ENCODE results near the gene CPAMD8. TPM values are rescaled to one million over a fixed set of nuclear protein-coding genes. Genes with fewer than 3 reads are reported as not detected.

The CPAMD8 gene
- total RNA-seq, 2 experiments from 2014 or later, result 0.11 to 0.41 TPM

DNA sequence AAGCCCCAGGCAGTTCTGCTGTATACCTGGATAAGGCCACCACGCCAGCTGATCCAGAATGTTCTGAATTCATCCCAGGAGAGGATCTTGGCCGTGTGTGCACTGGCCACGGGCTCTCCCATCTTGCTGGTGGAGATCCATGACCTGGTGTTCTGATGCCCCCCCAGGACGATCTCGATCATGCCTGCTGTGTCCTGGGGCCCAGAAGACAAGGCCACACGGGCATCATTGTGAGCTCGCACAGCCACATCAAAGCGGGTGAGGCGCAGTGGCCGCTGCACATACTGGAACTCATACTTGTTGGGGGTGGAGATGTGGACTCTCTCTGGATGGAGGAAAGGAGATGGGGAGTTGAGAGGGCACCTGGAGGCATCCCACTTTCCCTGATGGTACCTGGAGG, 97.7 kb downstream of the CPAMD8 start:
- Mint-ChIP-seq H3K9me3 (ENCODE audit: low read depth) (peaks cover 13% of the 10 kb centered on the region), H3K4me3 (no peak overlapping the region), H3K4me1 (no peaks in the 10 kb centered on the region), H3K27me3 (peaks cover 13% of the 10 kb centered on the region), H3K36me3 (ENCODE audit: low read depth) (peaks cover 3% of the 10 kb centered on the region), H3K27ac (no peak overlapping the region)
- no peak for DNase-seq
- no peak for ATAC-seq
- ChIA-PET POLR2A (no interaction called here), CTCF (no interaction called here)
- intact Hi-C loops (cut with DNase I, micrococcal nuclease), result no loop called here

DNA sequence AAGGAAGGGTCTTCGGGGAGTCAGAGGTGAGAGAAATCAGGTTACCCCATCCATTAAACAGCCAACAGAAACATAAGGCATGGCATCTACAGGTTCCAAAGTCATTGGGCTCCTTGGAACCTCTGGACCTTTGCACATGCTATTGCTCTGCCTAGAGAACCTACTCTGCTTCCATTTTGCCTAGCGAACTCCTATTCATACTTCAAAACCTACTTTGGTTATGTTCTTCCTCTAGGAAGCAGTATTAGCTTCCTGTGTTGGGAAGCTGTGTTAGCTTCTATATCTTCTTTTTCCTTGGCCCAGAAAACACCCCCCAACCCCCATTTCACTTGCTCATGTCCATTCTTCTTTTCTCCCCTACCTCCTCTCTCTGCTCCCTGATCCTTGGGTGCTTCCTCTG, 98.3 kb downstream of the CPAMD8 start:
- POLR2A ChIA-PET, result no interaction called here

DNA sequence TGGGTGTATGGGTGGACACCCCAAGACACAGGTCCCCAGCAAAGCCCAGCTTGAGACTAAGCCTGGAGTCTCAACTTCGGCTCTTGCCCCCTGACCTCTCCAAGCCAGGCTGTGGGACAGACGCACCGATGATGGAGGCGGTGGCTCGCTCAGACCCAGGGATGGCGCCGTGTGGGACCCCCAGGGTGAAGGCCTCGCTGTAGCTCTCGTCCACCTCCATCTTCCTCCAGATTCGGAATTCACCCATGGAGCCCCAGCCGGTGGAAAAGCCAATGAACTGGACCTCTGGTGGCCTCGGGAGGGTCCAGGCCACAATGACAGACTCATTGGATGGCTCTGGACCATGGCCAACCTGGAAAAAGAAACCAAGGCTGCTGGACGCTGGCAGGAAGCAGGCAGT, 98.7 kb downstream of the CPAMD8 start:
- POLR2A ChIA-PET, result no interaction called here
- DNase-seq, result no peak

More for the DNA sequence above, 98.3 kb downstream of the CPAMD8 start:
- Mint-ChIP-seq H3K4me3 (no peak overlapping the region), H3K27me3 (peaks cover 13% of the 10 kb centered on the region), H3K27ac (no peak overlapping the region), H3K36me3 (ENCODE audit: low read depth) (peaks cover 3% of the 10 kb centered on the region), H3K4me1 (no peaks in the 10 kb centered on the region), H3K9me3 (ENCODE audit: low read depth) (peaks cover 7% of the 10 kb centered on the region)
- DNase-seq (no peak), ATAC-seq (no peak)
- intact Hi-C loops (cut with DNase I, micrococcal nuclease), result no loop called here
- CTCF ChIA-PET, result interaction anchor here (0.6 kb wide), 1 partner anchor 11 kb away, joined by 3 read pairs; no protein-coding TSS in a partner anchor

DNA sequence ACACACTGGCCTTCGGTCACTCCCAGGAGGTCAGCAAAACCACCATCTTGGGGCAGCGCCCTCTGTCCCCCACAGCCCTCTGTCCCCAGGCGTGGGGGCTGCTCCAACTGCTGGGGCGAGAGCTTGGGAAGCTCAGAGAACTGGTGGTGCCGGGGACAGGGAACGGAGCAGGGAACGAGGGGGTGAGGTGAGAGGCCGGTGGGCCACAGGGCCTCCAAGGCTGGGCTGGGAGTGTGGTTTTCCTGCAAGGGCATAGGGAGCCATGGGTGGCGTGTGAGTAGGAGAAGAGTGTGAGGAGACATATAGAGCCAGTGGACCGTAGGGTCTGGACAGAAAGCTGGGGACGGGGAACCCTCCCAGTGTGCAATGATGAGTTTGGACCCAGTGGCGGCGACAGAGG, 103.7 kb downstream of the CPAMD8 start:
- no peak overlapping the region for H3K27ac Mint-ChIP-seq
- ATAC-seq (no peak), DNase-seq (no peak)
- H3K27me3 Mint-ChIP-seq, result peaks cover 2% of the 10 kb centered on the region
- peaks cover 3% of the 10 kb centered on the region for H3K36me3 Mint-ChIP-seq (ENCODE audit: low read depth)
- ChIA-PET CTCF (no interaction called here), POLR2A (no interaction called here)
- intact Hi-C loops (cut with DNase I, micrococcal nuclease), result no loop called here
- no peak overlapping the region for H3K4me3 Mint-ChIP-seq
- H3K9me3 Mint-ChIP-seq (ENCODE audit: low read depth), result peaks cover 7% of the 10 kb centered on the region
- H3K4me1 Mint-ChIP-seq, result no peaks in the 10 kb centered on the region

More for the DNA sequence above, 98.7 kb downstream of the CPAMD8 start:
- intact Hi-C loops (cut with DNase I, micrococcal nuclease), result no loop called here
- ATAC-seq, result no peak
- peaks cover 13% of the 10 kb centered on the region for H3K27me3 Mint-ChIP-seq
- H3K9me3 Mint-ChIP-seq (ENCODE audit: low read depth), result peaks cover 6% of the 10 kb centered on the region
- H3K4me3 Mint-ChIP-seq, result no peak overlapping the region
- H3K36me3 Mint-ChIP-seq (ENCODE audit: low read depth), result peaks cover 3% of the 10 kb centered on the region
- no peaks in the 10 kb centered on the region for H3K4me1 Mint-ChIP-seq
- CTCF ChIA-PET, result interaction anchor here (0.6 kb wide), 1 partner anchor 11 kb away, joined by 3 read pairs; no protein-coding TSS in a partner anchor
- no peak overlapping the region for H3K27ac Mint-ChIP-seq

DNA sequence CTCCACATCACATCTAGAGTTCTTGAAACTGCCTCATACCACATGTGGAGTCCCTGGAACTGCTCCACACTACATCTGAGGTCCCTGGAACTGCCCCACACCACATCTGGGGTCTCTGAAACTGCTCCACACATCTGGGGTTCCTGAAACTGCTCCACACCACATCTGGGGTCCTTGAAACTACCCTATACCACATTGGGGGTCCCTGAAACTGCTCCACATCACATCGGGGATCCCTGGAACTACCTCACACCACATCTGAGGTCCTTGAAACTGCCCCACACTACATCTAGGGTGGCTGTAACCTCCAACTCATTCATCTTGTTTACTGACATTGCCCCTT, 104.0 kb downstream of the CPAMD8 start:
- Mint-ChIP-seq H3K36me3 (ENCODE audit: low read depth) (peaks cover 3% of the 10 kb centered on the region), H3K4me3 (no peak overlapping the region), H3K9me3 (ENCODE audit: low read depth) (peaks cover 7% of the 10 kb centered on the region), H3K27me3 (peaks cover 2% of the 10 kb centered on the region), H3K27ac (no peak overlapping the region), H3K4me1 (no peaks in the 10 kb centered on the region)
- DNase-seq (no peak), ATAC-seq (no peak)
- intact Hi-C loops (cut with DNase I, micrococcal nuclease), result no loop called here
- ChIA-PET POLR2A (no interaction called here), CTCF (no interaction called here)

DNA sequence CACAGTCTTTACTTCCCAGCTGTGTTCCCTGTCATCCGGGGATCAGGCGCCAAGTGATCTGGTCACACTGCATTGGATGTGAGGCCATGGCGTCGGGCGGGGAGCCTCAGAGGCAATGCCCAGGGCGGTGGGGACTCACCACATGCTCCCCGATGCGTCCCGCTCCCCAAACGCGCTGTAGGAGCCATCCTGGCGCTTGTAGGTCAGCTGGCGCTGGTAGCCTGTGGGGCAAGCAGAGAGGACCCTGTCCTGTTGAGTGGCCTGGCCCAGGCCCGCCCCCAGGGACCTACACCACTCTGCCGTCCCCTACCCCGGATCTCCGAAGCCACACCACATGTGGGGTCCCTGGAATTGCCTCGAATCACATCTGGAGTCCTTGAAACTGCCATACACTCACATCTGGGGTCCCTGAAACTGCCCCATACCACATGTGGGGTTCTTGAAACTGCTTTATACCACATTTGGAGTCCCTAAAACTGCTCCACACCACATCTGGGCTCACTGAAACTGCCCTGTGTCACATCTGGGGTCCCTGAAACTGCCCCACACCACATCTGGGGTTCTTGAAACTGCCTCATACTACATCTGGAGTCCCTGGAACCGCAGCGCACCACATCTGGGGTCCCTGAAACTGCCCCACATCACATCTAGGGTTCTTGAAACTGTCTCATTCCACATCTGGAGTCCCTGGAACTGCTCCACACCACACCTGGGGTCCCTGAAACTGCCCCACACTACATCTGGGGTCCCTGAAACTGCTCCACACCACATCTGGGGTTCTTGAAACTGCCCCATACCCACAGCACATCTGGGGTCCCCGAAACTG, 104.6 kb downstream of the CPAMD8 start:
- ATAC-seq (no peak), DNase-seq (no peak)
- Mint-ChIP-seq H3K36me3 (ENCODE audit: low read depth) (peaks cover 3% of the 10 kb centered on the region), H3K27me3 (peaks cover 5% of the 10 kb centered on the region), H3K9me3 (ENCODE audit: low read depth) (peaks cover 7% of the 10 kb centered on the region), H3K4me3 (no peak overlapping the region), H3K4me1 (no peaks in the 10 kb centered on the region), H3K27ac (no peak overlapping the region)
- POLR2A ChIA-PET, result no interaction called here
- intact Hi-C loops (cut with DNase I, micrococcal nuclease), result no loop called here
- CTCF ChIA-PET, result no interaction called here

DNA sequence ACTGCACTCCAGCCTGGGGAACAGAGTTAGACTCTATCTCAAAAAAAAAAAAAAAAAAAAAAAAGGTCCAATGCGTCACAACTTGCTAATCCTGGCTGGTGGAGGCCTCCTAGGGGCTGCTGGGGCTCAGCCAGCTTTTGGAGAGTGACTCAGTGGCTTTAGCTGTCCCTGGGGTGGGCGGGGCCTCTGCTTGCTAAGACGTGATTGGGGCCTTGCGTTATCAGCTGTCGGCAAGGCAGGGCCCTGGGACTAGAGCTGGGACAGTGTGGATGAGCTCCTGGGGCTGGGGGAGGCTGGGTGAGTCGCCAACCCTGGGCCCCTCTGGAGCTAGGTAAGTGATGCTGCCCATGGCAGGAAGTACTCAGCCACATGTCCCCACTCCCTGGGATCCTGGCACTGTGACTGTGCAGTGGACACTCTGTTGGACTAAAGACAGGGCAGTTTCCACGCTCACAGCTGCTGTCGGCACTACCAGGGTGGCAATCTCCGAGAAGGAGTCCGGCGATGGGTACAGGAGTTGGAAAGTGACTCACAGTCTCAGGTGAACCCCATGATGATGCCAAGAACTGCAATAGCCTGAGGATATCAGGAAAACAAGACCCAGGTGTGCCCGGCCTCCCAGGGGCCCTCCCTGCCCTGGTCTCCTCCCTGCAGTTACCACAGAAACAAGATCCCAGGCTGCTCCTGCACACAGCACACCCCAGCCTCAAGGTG, 105.6 kb downstream of the CPAMD8 start:
- Mint-ChIP-seq H3K36me3 (ENCODE audit: low read depth) (no peaks in the 10 kb centered on the region), H3K27ac (no peak overlapping the region), H3K4me3 (no peak overlapping the region), H3K9me3 (ENCODE audit: low read depth) (peaks cover 4% of the 10 kb centered on the region), H3K4me1 (no peaks in the 10 kb centered on the region), H3K27me3 (peaks cover 8% of the 10 kb centered on the region)
- DNase-seq, result peak; percentile 34
- CTCF ChIA-PET, result no interaction called here
- ATAC-seq, result no peak
- intact Hi-C loops (cut with DNase I, micrococcal nuclease), result no loop called here
- POLR2A ChIA-PET, result no interaction called here

DNA sequence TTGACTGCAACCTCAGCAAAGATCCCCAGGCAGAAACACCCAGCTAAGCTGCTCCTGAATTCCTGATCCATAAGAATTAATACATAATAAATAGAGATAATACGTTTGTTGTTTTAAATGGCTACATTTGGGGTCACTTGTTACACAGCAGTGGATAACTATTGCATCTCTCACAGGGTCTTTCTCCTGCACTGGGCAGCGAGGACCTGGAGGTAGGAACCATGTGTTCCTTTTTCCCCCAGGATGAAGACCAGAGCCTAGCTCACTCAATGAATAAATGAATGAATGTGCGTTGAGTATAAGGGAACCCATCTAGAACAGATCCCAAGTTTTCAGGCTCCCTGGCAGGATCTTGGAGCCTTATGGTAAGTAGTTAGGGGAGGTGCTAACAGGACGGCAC, 107.1 kb downstream of the CPAMD8 start:
- Mint-ChIP-seq H3K4me3 (no peak overlapping the region), H3K9me3 (ENCODE audit: low read depth) (peaks cover 2% of the 10 kb centered on the region), H3K27me3 (peaks cover 8% of the 10 kb centered on the region), H3K27ac (no peak overlapping the region), H3K36me3 (ENCODE audit: low read depth) (no peaks in the 10 kb centered on the region), H3K4me1 (no peaks in the 10 kb centered on the region)
- DNase-seq (no peak), ATAC-seq (no peak)
- intact Hi-C loops (cut with DNase I, micrococcal nuclease), result no loop called here
- ChIA-PET CTCF (no interaction called here), POLR2A (no interaction called here)

DNA sequence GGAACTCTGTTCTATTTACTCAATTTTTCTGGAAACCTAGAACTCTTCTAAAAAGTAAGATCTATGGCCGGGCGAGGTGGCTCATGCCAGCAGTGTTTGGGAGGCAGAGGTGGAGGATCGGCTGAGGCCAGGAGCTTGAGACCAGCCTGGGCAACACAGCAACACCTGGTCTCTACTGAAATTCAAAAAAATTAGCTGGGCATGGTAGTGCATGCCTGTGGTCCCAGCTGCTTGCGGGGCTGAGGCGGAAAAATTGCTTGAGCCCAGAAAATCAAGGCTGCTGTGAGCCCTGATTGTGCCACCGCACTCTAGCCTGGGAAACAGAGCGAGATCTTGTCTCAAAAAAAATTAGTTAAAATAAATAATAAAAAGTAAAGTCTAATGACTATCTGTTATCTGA, 109.2 kb downstream of the CPAMD8 start:
- ChIA-PET CTCF (no interaction called here), POLR2A (no interaction called here)
- no peaks in the 10 kb centered on the region for H3K4me1 Mint-ChIP-seq
- peaks cover 17% of the 10 kb centered on the region for H3K9me3 Mint-ChIP-seq (ENCODE audit: low read depth)
- no peak for DNase-seq
- H3K36me3 Mint-ChIP-seq (ENCODE audit: low read depth), result no peaks in the 10 kb centered on the region
- no peak overlapping the region for H3K4me3 Mint-ChIP-seq
- intact Hi-C loops (cut with DNase I, micrococcal nuclease), result no loop called here
- ATAC-seq, result no peak
- H3K27ac Mint-ChIP-seq, result no peak overlapping the region
- peaks cover 8% of the 10 kb centered on the region for H3K27me3 Mint-ChIP-seq

DNA sequence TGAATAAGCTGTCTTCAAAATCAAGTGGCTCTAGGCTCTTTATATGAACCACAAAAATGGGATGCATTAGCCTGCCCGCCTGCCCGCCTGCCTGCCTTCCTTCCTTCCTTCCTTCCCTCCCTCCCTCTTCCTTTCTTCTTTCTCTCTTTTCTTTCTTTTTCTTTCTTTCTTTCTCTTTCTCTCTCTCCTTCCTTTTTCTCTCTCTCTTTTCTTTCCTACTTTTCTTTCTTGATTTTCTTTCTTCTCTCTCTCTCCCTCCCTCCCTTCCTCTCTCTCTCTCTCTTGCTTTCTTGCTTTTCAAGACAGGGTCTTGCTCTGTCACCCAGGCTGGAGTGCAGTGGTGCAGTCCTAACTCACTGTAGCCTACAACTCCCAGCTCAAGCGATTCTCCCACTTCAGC, 110.9 kb downstream of the CPAMD8 start:
- Mint-ChIP-seq H3K4me1 (no peaks in the 10 kb centered on the region), H3K27ac (no peak overlapping the region), H3K36me3 (ENCODE audit: low read depth) (no peaks in the 10 kb centered on the region), H3K27me3 (peaks cover 8% of the 10 kb centered on the region), H3K4me3 (no peak overlapping the region), H3K9me3 (ENCODE audit: low read depth) (peaks cover 17% of the 10 kb centered on the region)
- POLR2A ChIA-PET, result no interaction called here
- no peak for DNase-seq
- CTCF ChIA-PET, result no interaction called here
- no peak for ATAC-seq
- intact Hi-C loops (cut with DNase I, micrococcal nuclease), result no loop called here

DNA sequence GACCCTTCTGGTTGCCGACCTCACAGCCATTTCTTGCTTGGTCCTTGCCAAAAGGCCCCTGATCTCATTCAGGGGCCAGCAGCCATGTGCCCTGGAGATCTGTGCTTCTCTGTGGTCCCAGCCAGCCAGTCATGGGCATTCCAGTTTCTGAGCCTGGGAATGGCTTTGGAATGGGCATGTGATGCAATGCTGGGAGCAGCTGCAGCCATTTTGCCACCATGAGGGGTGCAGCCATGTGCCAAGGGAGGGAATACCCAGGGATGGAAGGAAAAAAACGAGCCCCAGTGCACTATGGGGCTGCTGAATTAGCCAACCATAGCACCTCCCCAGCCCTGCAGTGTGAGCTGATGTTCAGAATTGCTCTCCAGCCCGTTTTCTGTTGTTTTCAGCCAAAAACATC, 111.5 kb downstream of the CPAMD8 start:
- no peaks in the 10 kb centered on the region for H3K36me3 Mint-ChIP-seq (ENCODE audit: low read depth)
- H3K27me3 Mint-ChIP-seq, result peaks cover 8% of the 10 kb centered on the region
- intact Hi-C loops (cut with DNase I, micrococcal nuclease), result no loop called here
- H3K4me3 Mint-ChIP-seq, result no peak overlapping the region
- H3K4me1 Mint-ChIP-seq, result no peaks in the 10 kb centered on the region
- peaks cover 17% of the 10 kb centered on the region for H3K9me3 Mint-ChIP-seq (ENCODE audit: low read depth)
- ATAC-seq, result no peak
- ChIA-PET POLR2A (interaction anchor here (0.8 kb wide), 1 partner anchor 10 kb away, joined by 3 read pairs; no protein-coding TSS in a partner anchor), CTCF (no interaction called here)
- DNase-seq, result no peak
- no peak overlapping the region for H3K27ac Mint-ChIP-seq

DNA sequence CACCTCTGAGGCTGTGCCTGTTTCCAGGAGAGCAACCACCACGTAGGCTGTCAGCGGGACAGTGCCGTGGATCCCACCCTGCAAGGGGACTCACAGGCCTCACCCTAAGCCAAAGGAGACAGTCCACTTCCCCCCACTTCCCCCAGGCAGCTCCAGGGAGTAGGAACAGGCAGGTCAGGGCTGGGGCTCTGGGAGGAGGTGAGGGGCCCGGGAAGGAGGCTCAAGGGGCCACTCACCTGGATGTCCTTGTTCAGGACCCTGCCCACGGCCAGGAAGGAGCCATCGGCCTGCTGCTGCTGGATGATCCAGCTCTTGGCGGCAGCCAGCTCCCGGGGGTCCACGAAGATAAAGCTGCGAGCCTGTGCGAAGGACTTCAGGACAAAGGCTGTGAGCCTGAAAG, 112.2 kb downstream of the CPAMD8 start:
- intact Hi-C loops (cut with DNase I, micrococcal nuclease), result no loop called here
- Mint-ChIP-seq H3K36me3 (ENCODE audit: low read depth) (no peaks in the 10 kb centered on the region), H3K27ac (no peak overlapping the region), H3K9me3 (ENCODE audit: low read depth) (peaks cover 17% of the 10 kb centered on the region), H3K4me1 (no peaks in the 10 kb centered on the region), H3K4me3 (no peak overlapping the region), H3K27me3 (peaks cover 8% of the 10 kb centered on the region)
- DNase-seq (no peak), ATAC-seq (no peak)
- POLR2A ChIA-PET, result interaction anchor here (0.5 to 0.8 kb wide), 2 partner anchors 10 to 11 kb away, joined by 3 to 4 read pairs; no protein-coding TSS in a partner anchor
- CTCF ChIA-PET, result no interaction called here
